ENCODE results near the gene GRK5. TPM values are rescaled to one million over a fixed set of nuclear protein-coding genes. Genes with fewer than 3 reads are reported as not detected.

The GRK5 gene
- total RNA-seq, 1 experiment from 2014 or later, result 4.5 TPM

GRCh38 chr10:119286516-119286915 lies 79.1 kb downstream of the GRK5 start:
- H2AFZ ChIP-seq (ENCODE audit: low read length), result no peak overlapping the region
- no peaks in the 10 kb centered on the region for H3K27me3 ChIP-seq (ENCODE audit: low read length)
- DNase-seq (no peak), ATAC-seq (no peak)
- no peak overlapping the region for H3K4me3 ChIP-seq (ENCODE audit: low read length)
- POLR2A ChIA-PET (ENCODE audit: unreplicated experiment), result no interaction called here
- H3K4me1 ChIP-seq (ENCODE audit: insufficient read depth, low read length), result no peaks in the 10 kb centered on the region
- H3K9me2 ChIP-seq (replicated peaks; ENCODE audit: low read length), result no peaks in the 10 kb centered on the region
- intact Hi-C loops (cut with micrococcal nuclease), result no loop called here
- H4K20me1 ChIP-seq (ENCODE audit: low read length), result no peaks in the 10 kb centered on the region
- TF ChIP-seq CTCF (conservative IDR thresholded peaks at IDR 0.05; ENCODE audit: low read depth, low read length) (no peak), EZH2phosphoT487 (IDR thresholded peaks at IDR 0.05; ENCODE audit: borderline replicate concordance, low read length) (no peak), EZH2 (IDR thresholded peaks at IDR 0.05; ENCODE audit: low read length, unreplicated experiment) (no peak)
- H3K36me3 ChIP-seq (ENCODE audit: low read depth, low read length), result no peaks in the 10 kb centered on the region
- H3K27ac ChIP-seq (ENCODE audit: low read length), result no peak overlapping the region
- H3K9me3 ChIP-seq (ENCODE audit: low read length), result no peaks in the 10 kb centered on the region
- no peak overlapping the region for H3K9ac ChIP-seq (ENCODE audit: low read length)
- H3K4me2 ChIP-seq (ENCODE audit: low read length), result no peak overlapping the region
- H3K79me2 ChIP-seq (ENCODE audit: low read length), result no peaks in the 10 kb centered on the region
- BruUV-seq (replicated peaks), result no TSS peak
- CTCF ChIA-PET, result no interaction called here
- H3F3A ChIP-seq (ENCODE audit: low read length, unreplicated experiment), result no peaks in the 10 kb centered on the region

- no peaks in the 10 kb centered on the region for H3K27me3 ChIP-seq (ENCODE audit: low read length)
- no TSS peak for BruUV-seq (replicated peaks)
These were observed 79.7 kb downstream of the GRK5 start for GRCh38 chr10:119286983-119287633.

More at GRCh38 chr10:119286983-119287633, 79.7 kb downstream of the GRK5 start:
- no peaks in the 10 kb centered on the region for H3K9me2 ChIP-seq (replicated peaks; ENCODE audit: low read length)
- ATAC-seq, result no peak
- DNase-seq, result no peak
- intact Hi-C loops (cut with micrococcal nuclease), result no loop called here
- no peak overlapping the region for H3K4me2 ChIP-seq (ENCODE audit: low read length)
- no peaks in the 10 kb centered on the region for H3K4me1 ChIP-seq (ENCODE audit: insufficient read depth, low read length)
- no peak overlapping the region for H2AFZ ChIP-seq (ENCODE audit: low read length)
- H3K4me3 ChIP-seq (ENCODE audit: low read length), result no peak overlapping the region
- ChIA-PET CTCF (no interaction called here), POLR2A (ENCODE audit: unreplicated experiment) (no interaction called here)
- H3K27ac ChIP-seq (ENCODE audit: low read length), result no peak overlapping the region
- no peaks in the 10 kb centered on the region for H3K36me3 ChIP-seq (ENCODE audit: low read depth, low read length)
- H3K9me3 ChIP-seq (ENCODE audit: low read length), result no peaks in the 10 kb centered on the region
- no peaks in the 10 kb centered on the region for H3F3A ChIP-seq (ENCODE audit: low read length, unreplicated experiment)
- H4K20me1 ChIP-seq (ENCODE audit: low read length), result no peaks in the 10 kb centered on the region
- no peak for TF ChIP-seq EZH2phosphoT487 (IDR thresholded peaks at IDR 0.05; ENCODE audit: borderline replicate concordance, low read length)
- TF ChIP-seq EZH2 (IDR thresholded peaks at IDR 0.05; ENCODE audit: low read length, unreplicated experiment), result no peak
- TF ChIP-seq CTCF (conservative IDR thresholded peaks at IDR 0.05; ENCODE audit: low read depth, low read length), result no peak
- no peaks in the 10 kb centered on the region for H3K79me2 ChIP-seq (ENCODE audit: low read length)
- H3K9ac ChIP-seq (ENCODE audit: low read length), result no peak overlapping the region
